NCI-H2227 treated with DMSO at 0.1 percent for 48 hours (cell line): ENCODE results near the gene ZNF660.
A peak's percentile ranks its signal among the peaks of the same experiment; 100 is the strongest.
"Not testable (repeated sequence)": the region's sequence is repeated elsewhere in the genome, so short reads cannot be mapped to it uniquely, and the experiment has no call there.

Experiments
- DNase-seq: peaks from one replicate; lab custom pipeline; 2025; lab: John Stamatoyannopoulos, UW

The ZNF660 gene

DNA sequence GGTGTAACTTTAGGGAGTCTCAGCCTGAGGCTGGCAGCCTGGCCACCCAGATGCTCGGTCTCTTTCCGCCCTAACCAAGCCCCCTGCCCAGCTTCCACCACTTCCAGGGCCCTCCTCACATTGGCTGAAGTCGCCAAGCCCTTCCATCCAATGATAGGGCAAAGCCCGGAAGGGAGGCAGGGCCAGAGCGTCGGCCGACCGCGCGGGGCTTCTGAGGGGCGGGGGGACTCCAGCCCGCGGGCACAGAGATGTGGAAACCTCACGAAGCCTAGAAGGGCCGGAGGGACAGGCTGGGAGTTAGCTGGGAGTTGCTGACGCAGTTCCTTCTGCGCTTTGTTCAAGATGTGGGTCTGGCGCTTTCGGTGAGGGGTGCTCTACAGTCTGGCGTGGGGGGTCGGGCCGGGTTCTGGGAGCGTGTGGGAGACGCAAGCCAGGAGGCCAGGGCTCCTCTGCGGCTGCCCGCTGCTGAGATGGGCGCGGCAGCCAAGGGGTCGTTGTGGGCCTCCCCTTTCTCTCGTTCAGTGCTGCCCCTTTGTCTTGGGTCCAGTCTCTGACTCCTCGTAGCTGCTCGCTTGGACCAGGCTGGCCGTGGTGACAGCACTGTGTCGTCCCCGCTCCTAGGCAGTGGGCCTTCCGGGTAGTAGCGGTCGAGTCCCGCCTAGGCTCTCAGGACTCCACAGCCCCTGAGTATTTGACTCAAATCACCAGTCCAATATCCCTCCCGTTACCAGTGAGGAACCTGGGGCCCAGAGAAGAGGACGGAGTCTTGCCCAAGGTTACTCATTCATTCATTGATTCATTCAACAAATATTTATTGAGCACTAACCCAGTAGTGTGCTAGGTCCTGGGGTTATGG is at the start of gene ZNF660:
Gene ZNF660 (plus strand): TSS at position 319 of the 856 bp plus-strand sequence. CDS start 9,230 bp downstream, outside the sequence.
- peak; percentile 77 for DNase-seq

GRCh38 chr3:44535364-44535763 is 49.4 kb upstream of the ZNF660 start:
- DNase-seq = no peak

- DNase-seq = not testable (repeated sequence)
These were observed 40.0 kb upstream of the ZNF660 start for GRCh38 chr3:44544811-44545210.

DNA sequence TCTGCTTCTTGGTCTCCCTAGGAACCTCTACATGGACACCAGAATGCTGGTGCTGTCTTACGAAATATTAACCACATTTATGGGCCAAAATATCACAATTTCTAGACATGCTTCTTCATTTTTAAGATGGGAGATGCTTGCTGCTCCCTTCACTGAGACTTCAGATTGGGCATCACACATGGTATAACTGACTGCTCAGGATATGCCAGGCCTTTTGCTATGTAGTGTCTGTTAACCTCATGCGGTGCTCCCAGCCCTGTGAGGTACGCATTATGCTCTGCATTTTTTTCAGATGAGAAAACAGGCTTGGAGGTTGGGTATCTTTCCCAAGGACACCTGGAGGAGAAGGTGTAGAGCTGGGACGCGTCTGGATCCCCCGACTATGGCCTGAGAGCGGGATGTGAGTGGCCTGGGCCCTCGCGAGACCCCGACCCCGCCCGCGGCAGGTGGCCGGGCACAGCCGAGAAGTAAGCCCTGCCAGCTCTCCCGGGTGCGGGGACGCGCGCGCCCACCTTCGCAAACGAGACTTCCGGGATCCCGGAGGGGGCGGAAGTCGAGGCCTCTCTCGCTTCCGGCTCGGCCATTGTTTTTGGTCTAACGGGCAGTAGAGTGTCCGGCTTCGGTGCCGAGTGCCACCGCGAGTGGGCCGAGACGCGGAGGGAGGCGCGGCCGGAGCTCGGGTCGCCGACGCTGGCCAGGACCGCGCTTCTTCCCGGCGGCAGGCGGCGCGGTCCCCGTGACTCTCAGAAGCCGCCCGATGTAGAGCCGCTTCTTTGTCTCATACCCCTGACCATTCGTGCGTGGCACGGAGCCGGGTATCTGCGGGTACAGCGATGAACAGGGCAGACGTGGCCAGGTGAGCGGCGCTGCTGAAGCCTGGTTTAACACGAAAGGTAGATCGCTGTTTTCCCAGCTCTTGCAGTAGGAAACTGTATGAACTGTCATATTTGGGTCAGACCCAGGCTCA is 29.9 kb upstream of the ZNF660 start, which contains the start of gene ZKSCAN7:
Gene ZKSCAN7 (plus strand): TSS at position 568 of the 967 bp plus-strand sequence. CDS start 1,855 bp downstream, outside the sequence.
- peak; percentile 53 for DNase-seq

GRCh38 chr3:44555723-44556122 is 29.0 kb upstream of the ZNF660 start:
- no peak for DNase-seq

- no peak for DNase-seq
These were observed 27.7 kb upstream of the ZNF660 start for GRCh38 chr3:44557074-44557473.

DNA sequence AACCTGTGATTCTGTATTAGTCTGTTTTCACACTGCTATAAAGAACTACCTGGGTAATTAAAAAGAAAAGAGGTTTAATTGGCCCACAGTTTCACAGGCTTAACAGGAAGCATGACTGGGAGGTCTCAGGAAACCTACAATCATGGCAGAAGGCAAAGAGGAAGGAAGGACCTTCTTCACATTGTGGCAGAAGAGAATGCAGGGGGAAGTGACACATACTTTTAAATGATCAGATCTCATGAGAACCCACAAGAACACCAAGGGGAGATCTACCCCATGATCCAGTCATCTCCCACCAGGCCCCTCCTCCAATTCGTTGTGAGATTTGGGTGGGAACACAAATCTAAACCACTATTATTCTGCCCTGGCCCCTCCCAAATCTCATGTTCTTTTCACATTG is 23.7 kb upstream of the ZNF660 start:
- no peak for DNase-seq

- DNase-seq = no peak
These were observed 22.6 kb upstream of the ZNF660 start for GRCh38 chr3:44562147-44562546.

DNA sequence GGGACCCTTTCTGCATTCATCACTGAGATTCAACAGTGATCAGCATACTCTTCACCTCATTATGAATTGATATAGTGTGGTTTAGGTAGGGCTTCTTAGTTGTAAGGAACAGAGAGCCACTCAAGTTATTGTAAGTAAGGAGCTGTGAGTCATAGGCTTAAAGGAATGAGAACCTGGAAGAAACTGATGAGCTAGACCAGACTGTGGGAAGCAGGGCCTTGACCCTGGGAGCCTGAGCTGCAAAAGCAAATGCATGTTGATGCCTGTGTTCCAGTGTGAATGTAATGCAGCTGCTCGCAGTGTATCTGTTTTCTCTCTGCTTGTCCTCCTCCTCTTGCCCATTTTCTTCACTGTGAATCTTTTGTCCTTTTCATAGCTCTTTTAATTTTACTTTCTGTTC is 16.2 kb upstream of the ZNF660 start:
- no peak for DNase-seq

DNA sequence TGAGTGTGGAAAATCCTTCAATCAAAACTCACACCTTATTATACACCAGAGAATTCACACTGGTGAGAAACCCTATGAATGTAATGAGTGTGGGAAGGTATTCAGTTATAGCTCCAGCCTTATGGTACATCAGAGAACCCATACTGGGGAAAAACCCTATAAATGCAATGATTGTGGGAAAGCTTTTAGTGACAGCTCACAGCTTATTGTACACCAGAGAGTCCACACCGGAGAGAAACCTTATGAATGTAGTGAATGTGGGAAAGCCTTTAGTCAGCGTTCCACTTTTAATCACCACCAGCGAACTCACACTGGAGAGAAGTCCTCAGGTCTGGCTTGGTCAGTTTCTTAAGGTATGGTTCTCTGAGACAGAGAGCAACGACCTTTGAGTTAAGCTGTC is 13.7 kb upstream of the ZNF660 start:
- DNase-seq = no peak

DNA sequence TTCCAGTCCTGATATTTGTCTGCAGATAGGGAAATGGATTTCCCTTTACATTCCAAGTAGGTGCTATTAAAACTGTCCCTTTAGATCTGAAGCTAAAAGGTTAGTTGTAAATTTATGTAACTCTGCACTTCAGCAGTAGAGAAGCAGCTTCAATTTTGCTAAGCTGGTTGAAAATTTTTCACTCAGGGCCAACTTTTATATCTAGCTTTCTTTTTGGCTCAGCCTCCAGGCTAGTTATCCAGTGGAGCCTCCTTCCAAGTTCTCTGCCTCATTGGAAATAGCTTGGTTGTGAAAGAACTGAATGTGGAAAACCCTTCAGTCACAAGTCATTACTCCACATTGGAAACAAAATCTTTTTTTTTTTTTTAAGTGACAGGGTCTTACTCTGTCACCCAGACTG is 8.2 kb upstream of the ZNF660 start:
- no peak for DNase-seq

- DNase-seq = not testable (repeated sequence)
These were observed 7.3 kb upstream of the ZNF660 start for GRCh38 chr3:44577354-44577952.

GRCh38 chr3:44578316-44578715 is 6.4 kb upstream of the ZNF660 start:
- DNase-seq = not testable (repeated sequence)

DNA sequence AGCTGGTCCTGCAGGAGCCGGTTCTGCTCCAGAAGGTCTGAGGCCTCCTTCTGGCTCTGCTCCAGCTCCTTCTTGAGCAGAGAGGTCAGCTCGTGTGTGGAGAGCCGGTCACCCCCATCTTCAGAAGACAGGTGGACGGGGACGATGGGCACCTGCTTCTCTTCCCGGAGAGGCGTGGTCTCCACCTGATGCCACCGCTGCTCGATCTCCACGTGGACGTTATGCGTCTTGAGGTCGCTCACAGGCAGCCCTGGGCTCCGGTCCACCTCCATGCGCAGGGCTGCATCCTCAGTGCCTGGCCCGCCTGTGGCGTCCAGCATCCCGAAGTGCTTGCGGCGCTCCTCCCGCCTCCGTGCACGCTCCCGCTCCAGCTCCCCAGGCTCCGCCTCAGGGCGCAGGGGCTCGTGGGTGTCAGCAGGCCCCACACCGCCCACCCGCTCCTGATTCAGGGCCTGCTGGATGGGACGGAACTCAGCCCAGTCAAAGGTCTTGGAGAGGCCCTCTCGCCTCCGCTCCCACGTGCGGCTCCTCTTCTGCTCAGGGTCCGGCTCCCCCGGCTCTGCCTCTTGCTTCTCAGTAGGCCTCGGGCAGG is 5.7 kb upstream of the ZNF660 start:
- not testable (repeated sequence) for DNase-seq

- not testable (repeated sequence) for DNase-seq
These were observed 5.0 kb upstream of the ZNF660 start for GRCh38 chr3:44579749-44580148.

GRCh38 chr3:44580971-44581370 is 3.8 kb upstream of the ZNF660 start:
- DNase-seq = not testable (repeated sequence)

DNA sequence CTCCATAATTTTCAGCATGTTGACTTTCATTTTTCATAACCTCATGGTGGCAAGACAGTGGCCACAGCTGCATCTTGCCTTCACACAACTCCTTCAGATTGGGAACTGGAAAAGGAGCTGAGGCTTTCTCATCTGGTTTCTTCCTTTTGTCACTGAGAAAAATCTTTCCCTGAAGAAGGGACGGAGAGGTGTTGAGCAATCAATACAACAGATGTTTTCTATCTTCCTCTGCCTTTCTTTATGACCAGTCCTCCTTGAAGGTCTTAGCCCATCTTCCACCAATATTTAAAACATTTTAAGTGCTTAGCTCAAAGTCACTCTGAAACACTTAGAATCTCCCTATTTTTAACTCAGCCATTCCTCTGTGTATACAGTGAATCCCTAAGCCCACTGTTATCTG is 11.9 kb downstream of the ZNF660 start:
- DNase-seq = no peak

DNA sequence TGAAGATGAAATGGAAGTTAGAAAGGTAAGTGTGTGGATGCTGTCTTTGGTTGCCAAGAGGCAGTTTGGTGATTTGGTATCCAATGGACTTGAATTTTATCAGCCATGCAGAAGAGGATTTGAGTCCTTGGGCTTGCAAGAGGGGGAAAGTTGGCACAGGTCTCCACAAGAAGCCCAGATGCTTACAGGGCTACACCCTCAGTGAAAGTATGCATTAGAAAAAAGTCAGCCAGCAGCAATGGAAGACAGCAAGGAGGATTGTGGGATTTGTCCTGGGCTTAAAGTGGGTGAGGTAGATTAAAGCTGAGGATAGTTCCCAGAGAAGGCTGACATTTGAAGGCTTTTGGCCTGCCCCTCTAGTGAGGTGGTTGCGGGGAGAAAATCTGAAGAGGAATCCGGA is 17.0 kb downstream of the ZNF660 start:
- no peak for DNase-seq

GRCh38 chr3:44612678-44613077 is 27.9 kb downstream of the ZNF660 start:
- no peak for DNase-seq

DNA sequence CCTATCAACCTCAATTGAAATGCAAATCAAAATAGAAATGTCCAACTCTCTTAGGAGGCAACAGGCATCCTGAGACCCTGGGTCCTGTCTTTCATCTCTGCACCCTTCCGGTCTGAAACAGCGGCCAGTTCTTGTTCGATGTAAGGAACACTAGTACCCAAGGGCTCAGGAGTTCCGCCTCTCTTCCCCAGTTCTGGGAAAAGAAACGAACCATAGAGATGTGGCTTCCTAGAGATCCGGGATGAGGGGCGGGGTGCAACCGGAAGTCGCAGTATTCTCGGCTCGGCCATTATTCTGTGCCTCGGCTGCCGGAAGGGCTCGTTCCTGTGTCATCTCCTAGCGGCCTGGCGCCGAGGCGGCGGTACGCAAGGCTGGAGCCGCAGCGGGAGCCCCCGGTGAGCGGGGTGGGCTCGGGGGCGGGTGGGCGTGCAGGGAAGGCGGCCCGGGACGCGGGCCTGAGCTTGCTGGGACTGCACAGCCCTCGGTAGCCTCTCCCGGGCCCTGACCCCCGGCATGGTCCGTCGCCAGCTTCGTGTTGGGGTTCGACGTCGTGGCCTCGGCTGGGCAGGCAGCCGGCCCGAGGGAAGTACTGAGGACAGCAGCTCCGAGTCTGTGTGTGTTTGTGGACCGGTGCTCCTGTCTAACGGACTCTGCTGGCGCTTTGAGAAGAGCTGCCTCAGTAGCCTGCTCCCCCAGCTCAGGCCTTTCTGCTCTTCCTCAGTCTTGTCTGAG is 40.2 kb downstream of the ZNF660 start, which contains the start of gene ZNF197:
Gene ZNF197 (plus strand): TSS at position 288 of the 732 bp plus-strand sequence. CDS start 4,119 bp downstream, outside the sequence.
- peak; percentile 48 for DNase-seq

GRCh38 chr3:44628716-44629115 is 44.0 kb downstream of the ZNF660 start:
- no peak for DNase-seq
